WERI-Rb-1 (cell line): ENCODE data around the gene VENTX.

Experiments used
- DNase-seq: peaks from one replicate; pipeline ENCODE4 v3.0.0-alpha.2; 2020
- H3K27ac ChIP-seq: fragments of 250-450 bp; sonication (Bioruptor Pico); 2 replicates; pipeline ENCODE4 v1.5.1; 2020; ENCODE audit warnings: mild to moderate bottlenecking, moderate library complexity
- H3K27me3 ChIP-seq: fragments of 250-450 bp; sonication (Bioruptor Pico); 2 replicates; pipeline ENCODE4 v1.5.1; 2021; ENCODE audit warnings: mild to moderate bottlenecking, low read depth, moderate library complexity; ENCODE audit not compliant: insufficient read depth, severe bottlenecking
- H3K36me3 ChIP-seq: fragments of 250-450 bp; sonication (Bioruptor Pico); 2 replicates; pipeline ENCODE4 v1.5.1; 2020; ENCODE audit warnings: mild to moderate bottlenecking, moderate library complexity
- H3K4me3 ChIP-seq: 2 replicates; pipeline ENCODE4 v1.5.1; 2011; ENCODE audit warnings: low read depth, mild to moderate bottlenecking, control low read depth, low read length
- H3K9me3 ChIP-seq: fragments of 250-450 bp; sonication (Bioruptor Pico); 2 replicates; pipeline ENCODE4 v1.5.1; 2021; ENCODE audit warnings: mild to moderate bottlenecking, moderate library complexity; ENCODE audit not compliant: severe bottlenecking
- CTCF ChIP-seq: IDR thresholded peaks from 2 replicates; pipeline ENCODE4 v1.5.1; 2011; ENCODE audit warnings: low read depth, mild to moderate bottlenecking, control low read depth, inconsistent platforms, low read length

Gene VENTX

DNA sequence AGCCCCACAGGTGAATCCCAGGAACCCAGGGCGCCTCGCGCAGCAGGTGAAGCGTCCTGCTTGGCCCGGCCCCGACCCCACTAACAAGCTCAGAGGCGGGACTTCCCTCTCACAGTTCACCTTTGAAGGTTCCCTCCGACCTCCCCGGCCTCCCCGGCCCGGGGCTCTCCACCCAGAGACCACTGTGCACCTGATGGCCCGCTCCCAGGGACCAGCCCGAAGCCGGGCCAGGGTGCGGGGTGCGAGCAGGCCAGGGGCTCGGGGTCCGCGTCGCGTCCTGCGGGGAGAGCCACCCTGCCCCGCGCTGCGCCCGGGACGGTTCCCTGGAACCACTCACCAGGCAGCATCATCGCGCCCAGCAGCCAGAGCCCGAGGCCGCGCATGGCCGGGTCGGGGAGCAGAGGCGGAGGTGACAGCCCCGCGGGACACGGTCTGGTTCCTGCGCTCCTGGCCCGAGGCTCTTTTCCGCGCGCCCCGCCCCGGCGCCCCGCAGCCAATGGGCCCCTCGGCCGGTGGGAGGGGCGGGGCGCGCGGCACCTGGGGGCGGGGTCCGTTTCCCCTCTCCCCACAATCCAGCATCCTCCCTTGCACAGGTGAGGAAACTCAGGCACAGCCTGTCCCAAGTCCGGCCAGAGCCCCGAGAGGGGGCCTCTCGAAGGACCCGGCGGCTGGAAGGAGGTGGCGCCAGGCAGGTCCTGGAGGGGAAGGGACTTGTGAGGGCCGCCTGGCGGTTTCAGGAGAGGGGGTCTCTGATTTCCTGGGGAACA lies 39.0 kb downstream of the VENTX start, which contains the start of gene ADAM8:
Gene ADAM8 (minus strand): TSS at position 434 of the 767 bp plus-strand sequence. CDS start 51 bp downstream, at position 383.
- H3K27me3 ChIP-seq, result peaks cover 10% of the 10 kb centered on the region
- H3K27ac ChIP-seq, result no peak within 1 kb of the TSS
- peak; percentile 73 for DNase-seq
- peak within 1 kb of the TSS; percentile 40 for H3K4me3 ChIP-seq
- H3K9me3 ChIP-seq, result no peaks in the 10 kb centered on the region
- peaks cover 8% of the 10 kb centered on the region; the same call in 1 of the 2 replicates for H3K36me3 ChIP-seq
- no peak for TF ChIP-seq CTCF

DNA sequence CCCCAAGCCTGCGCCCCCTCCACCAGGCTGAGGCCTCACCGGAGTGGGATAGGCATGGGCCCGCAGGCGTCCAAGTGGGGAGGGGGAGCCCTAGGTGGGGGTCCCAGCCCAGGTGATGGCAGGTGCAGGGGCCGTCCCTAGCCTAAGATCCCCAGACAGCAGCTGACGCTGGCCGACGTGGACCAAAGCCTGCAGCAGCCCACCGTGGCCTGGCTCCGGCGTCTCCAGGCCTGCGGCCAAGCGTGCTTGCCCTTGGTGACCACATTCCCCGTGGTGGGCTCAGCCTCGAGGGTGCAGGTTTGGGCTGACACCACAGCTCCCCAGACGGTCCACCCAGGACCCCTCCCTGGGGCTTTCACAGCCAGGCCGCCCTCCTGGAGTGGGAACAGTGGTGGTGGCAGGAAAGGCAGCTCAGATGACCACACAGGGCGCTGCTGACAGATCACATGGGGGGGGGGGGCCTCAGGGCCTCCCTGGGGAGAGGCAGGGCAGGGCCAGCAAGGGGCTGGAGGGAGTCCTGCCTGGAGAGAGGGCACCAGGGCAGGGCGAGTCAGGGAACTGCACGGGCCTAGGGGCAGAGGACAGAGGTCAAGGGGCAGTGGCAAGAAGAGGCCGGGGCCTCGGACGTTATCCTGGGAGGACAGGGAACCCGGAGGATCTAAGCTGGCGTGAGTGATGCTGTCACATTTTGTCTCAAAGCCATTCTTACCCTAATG lies 39.8 kb downstream of the VENTX start:
- Histone ChIP-seq H3K9me3 (no peaks in the 10 kb centered on the region), H3K4me3 (no peak overlapping the region), H3K36me3 (peaks cover 9% of the 10 kb centered on the region), H3K27me3 (peaks cover 10% of the 10 kb centered on the region), H3K27ac (no peak overlapping the region)
- no peak for DNase-seq
- TF ChIP-seq CTCF, result no peak

GRCh38 chr10:133277993-133278576 lies 40.4 kb downstream of the VENTX start:
- no peak for TF ChIP-seq CTCF
- DNase-seq, result no peak
- peaks cover 15% of the 10 kb centered on the region for H3K36me3 ChIP-seq
- no peaks in the 10 kb centered on the region for H3K9me3 ChIP-seq
- H3K27ac ChIP-seq, result no peak overlapping the region
- no peak overlapping the region for H3K4me3 ChIP-seq
- H3K27me3 ChIP-seq, result peaks cover 10% of the 10 kb centered on the region

DNA sequence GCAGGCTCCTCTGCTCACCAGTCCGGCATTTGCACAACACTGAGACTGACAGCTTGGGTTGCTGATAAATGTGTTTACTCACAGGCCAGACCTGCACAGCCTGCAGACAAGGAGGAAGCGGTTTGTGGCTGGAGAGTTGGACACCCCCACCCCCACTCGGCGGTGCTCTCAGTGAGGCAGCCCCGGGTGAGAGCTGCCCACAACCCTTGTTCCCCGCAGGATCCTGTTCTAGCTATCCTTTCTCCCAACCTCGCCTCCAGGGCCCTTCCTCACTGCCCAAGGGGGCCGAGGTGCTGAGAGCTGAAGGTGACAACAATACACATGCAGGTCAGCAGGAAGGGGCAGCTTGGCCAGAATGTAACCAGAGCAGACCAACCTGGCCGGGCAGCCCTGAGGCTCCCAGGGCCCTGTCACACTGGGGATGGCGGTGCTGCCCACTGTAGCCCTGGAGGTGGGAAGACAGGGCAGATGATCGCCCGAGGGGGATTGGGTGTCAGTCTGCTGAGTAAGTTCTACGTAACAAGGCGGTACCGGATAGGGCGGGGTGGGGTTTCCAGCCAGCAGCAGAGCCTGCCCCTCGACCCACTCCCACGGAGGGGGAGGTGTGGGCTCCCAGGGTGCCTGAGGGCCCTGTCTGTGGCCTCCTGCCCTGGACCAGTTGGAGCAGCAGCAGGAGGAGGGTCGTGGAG lies 41.1 kb downstream of the VENTX start:
- Histone ChIP-seq H3K4me3 (no peak overlapping the region), H3K9me3 (no peaks in the 10 kb centered on the region), H3K27ac (no peak overlapping the region), H3K36me3 (peaks cover 19% of the 10 kb centered on the region), H3K27me3 (peaks cover 10% of the 10 kb centered on the region)
- TF ChIP-seq CTCF, result no peak
- DNase-seq, result no peak

- Histone ChIP-seq H3K4me3 (no peak overlapping the region), H3K27ac (no peak overlapping the region), H3K9me3 (no peaks in the 10 kb centered on the region), H3K27me3 (peaks cover 10% of the 10 kb centered on the region), H3K36me3 (peaks cover 27% of the 10 kb centered on the region)
- TF ChIP-seq CTCF, result no peak
- no peak for DNase-seq
These were observed 41.9 kb downstream of the VENTX start for GRCh38 chr10:133279326-133280226.
